Measurements from ENCODE around the gene KMT2D. TPM values are rescaled to one million over a fixed set of nuclear protein-coding genes. Genes with fewer than 3 reads are reported as not detected.

The KMT2D gene
- polyA plus RNA-seq, 1 of the 3 experiments (the other 2 are of a cell fraction), result 30.5 TPM

- peaks cover 46% of the 10 kb centered on the region for H4K20me1 ChIP-seq (ENCODE audit: insufficient read depth)
- CTCF ChIA-PET, result interaction anchor here (1.0 to 8.1 kb wide), 9 partner anchors 15 to 283 kb away, joined by 3 to 49 read pairs (median 5); no protein-coding TSS in a partner anchor
- under 1% methylated on average over 30 of the region's 70 CpGs for WGBS (ENCODE audit: low lambda C conversion rate)
These were observed 1.1 kb downstream of the KMT2D start for GRCh38 chr12:49059299-49060171.

GRCh38 chr12:49059045-49059298, 1.6 kb downstream of the KMT2D start:
- ChIA-PET POLR2A (no interaction called here), CTCF (interaction anchor here (1.3 to 8.1 kb wide), 6 partner anchors 14 to 283 kb away, joined by 3 to 49 read pairs (median 6); no protein-coding TSS in a partner anchor)
- H3K79me2 ChIP-seq (ENCODE audit: insufficient read depth), result peaks cover 76% of the 10 kb centered on the region
- H3K9me3 ChIP-seq, result no peaks in the 10 kb centered on the region
- peaks cover 9% of the 10 kb centered on the region for H3F3A ChIP-seq (replicated peaks; ENCODE audit: insufficient read depth)
- H2AFZ ChIP-seq (ENCODE audit: low read depth), result no peak overlapping the region
- WGBS (ENCODE audit: low lambda C conversion rate), result 0% methylated on average over 1 of the region's 1 CpG
- no peak for TF ChIP-seq NRF1 (IDR thresholded peaks at IDR 0.05; ENCODE audit: low read depth, low read length)
- peak overlapping the region; percentile 13 to 97; a peak in 2 of 4 replicates for H3K27ac ChIP-seq (ENCODE audit: low read depth in 2 of 2, low read length in 1 of 2)
- H3K9ac ChIP-seq, result peak overlapping the region; percentile 98
- H3K27me3 ChIP-seq (ENCODE audit: insufficient read depth), result no peaks in the 10 kb centered on the region
- H3K9me2 ChIP-seq, result no peaks in the 10 kb centered on the region
- peaks cover 11 to 15% of the 10 kb centered on the region in 2 experiments for H3K36me3 ChIP-seq (replicated peaks in 1 of 2; ENCODE audit: control insufficient read depth in 1 of 2, insufficient read depth in 2 of 2, low read length in 1 of 2)
- peak overlapping the region; percentile 90 to 96 for H3K4me3 ChIP-seq (ENCODE audit: low read depth in 2 of 2, low read length in 1 of 2)
- peak overlapping the region; percentile 96 for H3K4me2 ChIP-seq
- peaks cover 51% of the 10 kb centered on the region for H4K20me1 ChIP-seq (ENCODE audit: insufficient read depth)
- DNase-seq, result no peak
- H3K4me1 ChIP-seq (ENCODE audit: control insufficient read depth in 1 of 2, insufficient read depth in 2 of 2, low read depth in 1 of 2, low read length in 1 of 2), result peaks cover 17 to 39% of the 10 kb centered on the region in 2 experiments; a peak in 3 of 4 replicates

More at GRCh38 chr12:49059299-49060171, 1.1 kb downstream of the KMT2D start:
- Histone ChIP-seq H3K4me2 (peak overlapping the region; percentile 96), H3K9me2 (no peaks in the 10 kb centered on the region), H3K79me2 (ENCODE audit: insufficient read depth) (peaks cover 70% of the 10 kb centered on the region), H3F3A (replicated peaks; ENCODE audit: insufficient read depth) (peaks cover 9% of the 10 kb centered on the region), H3K27me3 (ENCODE audit: insufficient read depth) (no peaks in the 10 kb centered on the region), H3K9me3 (no peaks in the 10 kb centered on the region), H3K36me3 (replicated peaks in 1 of 2; ENCODE audit: control insufficient read depth in 1 of 2, insufficient read depth in 2 of 2, low read length in 1 of 2) (peaks cover 7 to 9% of the 10 kb centered on the region in 2 experiments), H2AFZ (ENCODE audit: low read depth) (no peak overlapping the region), H3K4me3 (ENCODE audit: low read depth in 2 of 2, low read length in 1 of 2) (peak overlapping the region; percentile 90 to 96), H3K9ac (peak overlapping the region; percentile 98), H3K4me1 (ENCODE audit: control insufficient read depth in 1 of 2, insufficient read depth in 2 of 2, low read depth in 1 of 2, low read length in 1 of 2) (peaks cover 17 to 39% of the 10 kb centered on the region in 2 experiments; a peak in 3 of 4 replicates), H3K27ac (ENCODE audit: low read depth in 2 of 2, low read length in 1 of 2) (peak overlapping the region; percentile 93 to 97)
- peak; percentile 36 for DNase-seq
- POLR2A ChIA-PET, result interaction anchor here (0.9 to 1.2 kb wide), 4 partner anchors 51 to 129 kb away, joined by 3 to 8 read pairs (median 3); partner anchors contain the start of genes LMBR1L and TUBA1B
- no peak for TF ChIP-seq SMC3 (IDR thresholded peaks at IDR 0.05; ENCODE audit: low read depth, low read length)
- TF ChIP-seq TAF1 (IDR thresholded peaks at IDR 0.05; ENCODE audit: borderline replicate concordance, low read depth, low read length), result no peak
- TF ChIP-seq YY1 (IDR thresholded peaks at IDR 0.05; ENCODE audit: low read depth), result 0 out of 2 replicates have a peak, but pooled peaks have one; percentile 18

- peak; percentile 27 for DNase-seq
- Histone ChIP-seq H3F3A (replicated peaks; ENCODE audit: insufficient read depth) (peaks cover 12% of the 10 kb centered on the region), H3K4me3 (ENCODE audit: low read depth in 2 of 2, low read length in 1 of 2) (peak overlapping the region; percentile 90 to 96), H3K4me1 (ENCODE audit: control insufficient read depth in 1 of 2, insufficient read depth in 2 of 2, low read depth in 1 of 2, low read length in 1 of 2) (peaks cover 17 to 39% of the 10 kb centered on the region in 2 experiments; a peak in 3 of 4 replicates), H3K9me3 (no peaks in the 10 kb centered on the region), H3K4me2 (peak overlapping the region; percentile 96), H3K27me3 (ENCODE audit: insufficient read depth) (no peaks in the 10 kb centered on the region), H3K9ac (peak overlapping the region; percentile 98), H3K27ac (ENCODE audit: low read depth in 2 of 2, low read length in 1 of 2) (peak overlapping the region; percentile 13; a peak in 2 of 4 replicates), H3K79me2 (ENCODE audit: insufficient read depth) (peaks cover 80% of the 10 kb centered on the region), H2AFZ (ENCODE audit: low read depth) (no peak overlapping the region), H4K20me1 (ENCODE audit: insufficient read depth) (peaks cover 56% of the 10 kb centered on the region), H3K9me2 (no peaks in the 10 kb centered on the region), H3K36me3 (replicated peaks in 1 of 2; ENCODE audit: control insufficient read depth in 1 of 2, insufficient read depth in 2 of 2, low read length in 1 of 2) (peaks cover 16 to 20% of the 10 kb centered on the region in 2 experiments)
- 18% methylated on average over 4 of the region's 5 CpGs for WGBS (ENCODE audit: low lambda C conversion rate)
- CTCF ChIA-PET, result interaction anchor here (0.8 to 8.1 kb wide), 10 partner anchors 14 to 284 kb away, joined by 3 to 49 read pairs (median 4); partner anchors contain the start of gene DDN
- no peak for TF ChIP-seq YY1 (IDR thresholded peaks at IDR 0.05; ENCODE audit: low read depth)
- no peak for TF ChIP-seq GABPA (IDR thresholded peaks at IDR 0.05; ENCODE audit: low read depth)
- 0 out of 2 replicates have a peak, but pooled peaks have one; percentile 1 for TF ChIP-seq SIN3A (IDR thresholded peaks at IDR 0.05; ENCODE audit: borderline replicate concordance, low read depth, low read length)
- TF ChIP-seq ZBTB33 (IDR thresholded peaks at IDR 0.05; ENCODE audit: borderline replicate concordance, low read depth), result no peak
- no peak for TF ChIP-seq POLR2AphosphoS5 (IDR thresholded peaks at IDR 0.05; ENCODE audit: low read depth, low read length)
- POLR2A ChIA-PET, result no interaction called here
These were observed 2.1 kb downstream of the KMT2D start for GRCh38 chr12:49058366-49059044.

Measured in SK-N-SH (cell line).